H1 (cell line): ENCODE results near the gene VPS50. TPM values are rescaled to one million over a fixed set of nuclear protein-coding genes. Genes with fewer than 3 reads are reported as not detected.
A peak's percentile ranks its signal among the peaks of the same experiment; 100 is the strongest.

ENCODE experiments used
- CTCF ChIA-PET: fragments of 300-600 bp; sonication (Branson Sonifier 250); formaldehyde crosslinking; loops from one replicate; lab custom pipeline; 2021; ENCODE audit not compliant: partially characterized antibody; lab: Charles Lee
- POLR2A ChIA-PET: fragments of 300-600 bp; sonication (Branson Sonifier 250); formaldehyde crosslinking; loops from one replicate; lab custom pipeline; 2021; ENCODE audit warnings: inconsistent platforms; ENCODE audit not compliant: partially characterized antibody; lab: Charles Lee
- DNase-seq, 2 experiments: peaks; one replicate each; pipeline versions ENCODE4 v3.0.0 to v3.0.0-alpha.2; 2010 to 2022; ENCODE audit warnings: low spot score in 2 of 2, low read depth in 1 of 2, mixed read lengths in 1 of 2
- FAIRE-seq: peaks from 2 replicates; lab custom pipeline; 2011; peaks lifted over from hg19 to GRCh38; lab: Jason Lieb, UNC
- H2AFZ ChIP-seq: 2 replicates; pipeline ENCODE4 v1.8.1; 2012; ENCODE audit warnings: low read length, inconsistent platforms
- H2AK5ac ChIP-seq: 2 replicates; pipeline ENCODE4 v1.6.1; 2013; ENCODE audit warnings: low read depth, low read length
- H2BK120ac ChIP-seq: replicated peaks from 2 replicates; pipeline ENCODE3; 2013; ENCODE audit warnings: low read depth, low read length, inconsistent platforms
- H2BK12ac ChIP-seq: 2 replicates; pipeline ENCODE4 v1.6.1; 2013; ENCODE audit warnings: low read depth, low read length
- H2BK15ac ChIP-seq: 2 replicates; pipeline ENCODE4 v1.6.1; 2013; ENCODE audit warnings: low read length
- H2BK20ac ChIP-seq: 2 replicates; pipeline ENCODE4 v1.6.1; 2013; ENCODE audit warnings: low read length
- H2BK5ac ChIP-seq: 2 replicates; pipeline ENCODE4 v1.6.1; 2013; ENCODE audit warnings: low read depth, low read length
- H3K14ac ChIP-seq: 2 replicates; pipeline ENCODE4 v1.6.1; 2013; ENCODE audit warnings: inconsistent platforms; ENCODE audit not compliant: insufficient read length
- H3K18ac ChIP-seq: 2 replicates; pipeline ENCODE4 v1.6.1; 2013; ENCODE audit warnings: low read length; ENCODE audit errors: extremely low read depth
- H3K23ac ChIP-seq: 2 replicates; pipeline ENCODE4 v1.6.1; 2013; ENCODE audit warnings: inconsistent platforms; ENCODE audit not compliant: insufficient read length
- H3K23me2 ChIP-seq: 2 replicates; pipeline ENCODE4 v1.6.1; 2013; ENCODE audit warnings: low read depth, low read length
- H3K27ac ChIP-seq: 2 replicates; pipeline ENCODE4 v1.6.1; 2011; ENCODE audit warnings: low read depth, low read length, inconsistent platforms
- H3K27me3 ChIP-seq, 4 experiments: replicated peaks in 1 of 4; 1 replicate in 1 of 4; 2 replicates in 3 of 4; pipeline versions ENCODE4 v1.6.1 to v1.8.1; 2011 to 2013; ENCODE audit warnings: low read length in 3 of 4, mild to moderate bottlenecking in 3 of 4, inconsistent platforms in 2 of 4, mixed read lengths in 2 of 4, moderate library complexity in 1 of 4; ENCODE audit not compliant: control insufficient read depth in 3 of 4, insufficient read depth in 3 of 4; ENCODE audit errors: extremely low read depth in 1 of 4
- H3K36me3 ChIP-seq, 4 experiments: 2 replicates each; pipeline versions ENCODE4 v1.6.1 to v1.8.1; 2011 to 2013; ENCODE audit warnings: mild to moderate bottlenecking in 4 of 4, low read length in 3 of 4, moderate library complexity in 2 of 4, control low read depth in 1 of 4, inconsistent platforms in 1 of 4; ENCODE audit not compliant: insufficient read depth in 4 of 4, control insufficient read depth in 2 of 4
- H3K4ac ChIP-seq: replicated peaks from 2 replicates; pipeline ENCODE3; 2013; ENCODE audit warnings: low read length, low read depth, mixed read lengths, inconsistent platforms; ENCODE audit not compliant: insufficient read length
- H3K4me1 ChIP-seq, 4 experiments: replicated peaks in 1 of 4; 1 replicate in 1 of 4; 2 replicates in 3 of 4; pipeline versions ENCODE4 v1.6.1 to v1.8.1; 2011 to 2013; ENCODE audit warnings: low read length in 3 of 4, inconsistent platforms in 2 of 4, mixed read lengths in 1 of 4; ENCODE audit not compliant: insufficient read depth in 4 of 4, control insufficient read depth in 3 of 4
- H3K4me2 ChIP-seq, 2 experiments: 2 replicates each; pipeline versions ENCODE4 v1.6.1 to v1.8.1; 2011 to 2013; ENCODE audit warnings: low read depth in 2 of 2, low read length in 2 of 2, control low read depth in 1 of 2, inconsistent platforms in 1 of 2, mild to moderate bottlenecking in 1 of 2; ENCODE audit not compliant: insufficient read depth in 1 of 2
- H3K4me3 ChIP-seq, 4 experiments: fragments of 200-600, 300-600 bp in 1 of 4; sonication (generic), shearing (Covaris generic), sonication (Bioruptor Twin) in 1 of 4; 2 replicates each; pipeline versions ENCODE4 v1.5.1 to v1.8.1; 2011 to 2016; ENCODE audit warnings: low read length in 4 of 4, low read depth in 3 of 4, control low read depth in 2 of 4, inconsistent platforms in 2 of 4, mild to moderate bottlenecking in 2 of 4, mixed read lengths in 1 of 4, moderate library complexity in 1 of 4; ENCODE audit not compliant: insufficient read depth in 2 of 4; ENCODE audit errors: extremely low read depth in 1 of 4
- H3K56ac ChIP-seq: replicated peaks from 2 replicates; pipeline ENCODE3; 2013; ENCODE audit warnings: low read depth, mild to moderate bottlenecking, mixed read lengths, low read length, inconsistent platforms; ENCODE audit not compliant: insufficient read length
- H3K79me1 ChIP-seq: 2 replicates; pipeline ENCODE4 v1.6.1; 2013; ENCODE audit warnings: low read depth, low read length, control low read depth
- H3K79me2 ChIP-seq, 2 experiments: 2 replicates each; pipeline versions ENCODE4 v1.6.1 to v1.8.1; 2012 to 2013; ENCODE audit warnings: low read length in 2 of 2, mild to moderate bottlenecking in 2 of 2, inconsistent platforms in 1 of 2; ENCODE audit not compliant: insufficient read depth in 2 of 2, control insufficient read depth in 1 of 2
- H3K9ac ChIP-seq, 4 experiments: replicated peaks in 1 of 4; 1 replicate in 1 of 4; 2 replicates in 3 of 4; pipeline versions ENCODE4 v1.6.1 to v1.8.1; 2011 to 2013; ENCODE audit warnings: low read depth in 3 of 4, low read length in 3 of 4, control low read depth in 2 of 4, mild to moderate bottlenecking in 2 of 4, moderate library complexity in 2 of 4, inconsistent platforms in 1 of 4; ENCODE audit errors: extremely low read depth in 1 of 4
- H3K9me3 ChIP-seq, 2 experiments: 2 replicates each; pipeline versions ENCODE4 v1.6.1 to v1.8.1; 2012 to 2013; ENCODE audit warnings: mild to moderate bottlenecking in 2 of 2, moderate library complexity in 2 of 2, control low read depth in 1 of 2, inconsistent platforms in 1 of 2, low read depth in 1 of 2, low read length in 1 of 2, mixed read lengths in 1 of 2; ENCODE audit not compliant: insufficient read depth in 2 of 2
- H4K20me1 ChIP-seq, 2 experiments: replicated peaks in 1 of 2; 2 replicates each; pipeline versions ENCODE3 to v1.8.1; 2011 to 2013; ENCODE audit warnings: inconsistent platforms in 2 of 2, low read length in 2 of 2, mild to moderate bottlenecking in 1 of 2; ENCODE audit not compliant: insufficient read depth in 2 of 2, control insufficient read depth in 1 of 2
- H4K5ac ChIP-seq: 2 replicates; pipeline ENCODE4 v1.6.1; 2013; ENCODE audit warnings: low read length, low read depth, mixed read lengths, inconsistent platforms; ENCODE audit not compliant: insufficient read length
- H4K8ac ChIP-seq: 2 replicates; pipeline ENCODE4 v1.8.0; 2013; ENCODE audit warnings: mild to moderate bottlenecking, moderate library complexity, low read length, inconsistent platforms; ENCODE audit not compliant: insufficient read depth; ENCODE audit errors: extremely low read depth
- H4K91ac ChIP-seq: replicated peaks from 2 replicates; pipeline ENCODE3; 2013; ENCODE audit warnings: low read length, mixed read lengths, inconsistent platforms; ENCODE audit not compliant: insufficient read length
- CTCF ChIP-seq, 3 experiments: IDR thresholded peaks; 1 replicate in 2 of 3; 2 replicates in 1 of 3; pipeline versions ENCODE4 v1.5.1 to v1.6.1; 2011; ENCODE audit warnings: low read length in 3 of 3, mild to moderate bottlenecking in 3 of 3, inconsistent platforms in 2 of 3, low read depth in 1 of 3, moderate library complexity in 1 of 3; ENCODE audit not compliant: insufficient read depth in 1 of 3; ENCODE audit errors: control extremely low read depth in 1 of 3
- KDM5A ChIP-seq: fragments of 200-600 bp; IDR thresholded peaks from 2 replicates; pipeline ENCODE4 v1.7.1; 2012; ENCODE audit warnings: mild to moderate bottlenecking, low read length, inconsistent platforms, mixed read lengths
- PHF8 ChIP-seq: fragments of 200-600 bp; sonication (generic); conservative IDR thresholded peaks from 2 replicates; pipeline ENCODE4 v1.7.1; 2012; ENCODE audit warnings: low read depth, mild to moderate bottlenecking, inconsistent platforms, low read length, moderate library complexity
- TEAD4 ChIP-seq: IDR thresholded peaks from 2 replicates; pipeline ENCODE4 v1.6.1; 2012; ENCODE audit warnings: low read depth, low read length, inconsistent platforms, mixed read lengths
- YY1 ChIP-seq: IDR thresholded peaks from 2 replicates; pipeline ENCODE4 v1.6.1; 2011; ENCODE audit warnings: low read depth, mild to moderate bottlenecking, low read length
- WGBS, 2 experiments: shearing (Covaris generic) in 1 of 2; methylation state at CpG; one replicate each; pipeline versions ENCODE4 v1.1.6 to v1.1.7; 2013 to 2015; ENCODE audit warnings: low lambda C conversion rate in 2 of 2, mixed read lengths in 2 of 2, inconsistent platforms in 1 of 2, low coverage in 1 of 2, missing lambda C conversion rate in 1 of 2; ENCODE audit not compliant: insufficient replicate concordance in 2 of 2, insufficient coverage in 1 of 2, insufficient read length in 1 of 2; ENCODE audit errors: extremely low coverage in 1 of 2, missing lambda C conversion rate in 1 of 2; 5-methylcytosine and 5-hydroxymethylcytosine counted together
- polyA plus RNA-seq, 7 experiments: library from polyadenylated mRNA; depleted of rRNA in 3 of 7; stranded (reverse) in 5 of 7; unstranded in 2 of 7; fragments of >200 nt in 5 of 7; fragments of 200-250 nt in 2 of 7; gene quantifications; 1 replicate in 5 of 7; 2 replicates in 1 of 7; 4 replicates in 1 of 7; pipeline versions ENCODE4 v1.2.1 to v1.2.3, GENCODE V29; 2011 to 2013; ENCODE audit warnings: missing spikeins in 2 of 7, mixed read lengths in 2 of 7
- total RNA-seq: library from RNA; stranded (reverse); fragmentation: NEBNext Ultra II Directional; extraction: Animal tissue kit (Norgen Biotek cat#: 25700); gene quantifications from 2 replicates; pipeline ENCODE4 v1.2.1, GENCODE V29; 2021

The VPS50 gene
- total and polyA plus RNA-seq, 2 of the 8 experiments (the other 6 are each of a cell fraction or from before 2014, with no cell fraction given), result 3.7 to 9.3 TPM

- Histone ChIP-seq H3K4ac (no peak overlapping the region), H3K56ac (no peak overlapping the region), H3K79me2 (no peaks in the 10 kb centered on the region), H4K8ac (no peak overlapping the region), H3K27ac (no peak overlapping the region), H2BK120ac (no peak overlapping the region), H2BK12ac (0 out of 2 replicates have a peak overlapping the region, but pooled peaks have one; percentile 0), H2BK5ac (no peak overlapping the region), H4K91ac (no peak overlapping the region), H3K18ac (no peak overlapping the region), H2AK5ac (no peak overlapping the region), H4K5ac (no peak overlapping the region), H3K9me3 (peaks cover 3 to 6% of the 10 kb centered on the region in 2 experiments; a peak in 1 of 4 replicates), H2BK15ac (no peak overlapping the region), H3K36me3 (no peaks in the 10 kb centered on the region), H3K9ac (no peak overlapping the region), H2BK20ac (no peak overlapping the region), H3K14ac (no peak overlapping the region), H3K4me3 (no peak overlapping the region), H3K79me1 (no peaks in the 10 kb centered on the region), H2AFZ (no peak overlapping the region), H3K4me2 (no peak overlapping the region), H3K23ac (no peak overlapping the region), H3K4me1 (peaks cover 0 to 5% (median 0%) of the 10 kb centered on the region in 4 experiments; a peak in 1 of 7 replicates), H4K20me1 (no peaks in the 10 kb centered on the region), H3K23me2 (no peaks in the 10 kb centered on the region), H3K27me3 (no peaks in the 10 kb centered on the region; a peak in 1 of 7 replicates)
- 98% methylated on average over 5 of the region's 5 CpGs; no CpG with 5 or more reads in 1 of the 2 experiments for WGBS, 2 experiments
- no peak for DNase-seq
- ChIA-PET CTCF (no interaction called here), POLR2A (no interaction called here)
- no peak for FAIRE-seq
- TF ChIP-seq TEAD4 (no peak), YY1 (no peak), CTCF (IDR thresholded peaks at IDR 0.05; ENCODE audit: control extremely low read depth in 1 of 3, insufficient read depth in 1 of 3, low read depth in 1 of 3, low read length in 3 of 3) (no peak), KDM5A (no peak), PHF8 (no peak)
Observed at GRCh38 chr7:93402944-93403343, 170.8 kb downstream of the VPS50 start.
